Activated T-cell treated with anti-CD3 and anti-CD28 coated beads for 48 hours (primary cell): Measurements from ENCODE around the gene FAM118B.
"Not testable (repeated sequence)": the region's sequence is repeated elsewhere in the genome, so short reads cannot be mapped to it uniquely, and the experiment has no call there.

Experiments
- DNase-seq: peaks from one replicate; pipeline ENCODE4 v3.0.0-alpha.2; 2020; ENCODE audit warnings: low read depth

Gene FAM118B

GRCh38 chr11:126277322-126277721 lies 65.7 kb downstream of the FAM118B start:
- DNase-seq: no peak

- no peak for DNase-seq
These were observed 66.2 kb downstream of the FAM118B start for GRCh38 chr11:126277780-126278179.

GRCh38 chr11:126279191-126279590 lies 67.6 kb downstream of the FAM118B start:
- DNase-seq: no peak

- no peak for DNase-seq
These were observed 69.0 kb downstream of the FAM118B start for GRCh38 chr11:126280595-126280994.

- DNase-seq: no peak
These were observed 69.7 kb downstream of the FAM118B start for GRCh38 chr11:126281245-126281644.

- DNase-seq: no peak
These were observed 70.1 kb downstream of the FAM118B start for GRCh38 chr11:126281666-126282175.

- DNase-seq: peak; percentile 18
These were observed 70.8 kb downstream of the FAM118B start for GRCh38 chr11:126282361-126282735.

- peak; percentile 52 for DNase-seq
These were observed 71.4 kb downstream of the FAM118B start, which contains the start of gene TIRAP for GRCh38 chr11:126282736-126283591. Gene TIRAP (plus strand): TSS chr11:126283093. CDS start chr11:126290895, 7,802 bp downstream.

GRCh38 chr11:126284829-126285228 lies 73.2 kb downstream of the FAM118B start:
- DNase-seq: peak; percentile 80

GRCh38 chr11:126288237-126288636 lies 76.7 kb downstream of the FAM118B start:
- no peak for DNase-seq

GRCh38 chr11:126290887-126291286 lies 79.3 kb downstream of the FAM118B start:
- DNase-seq: no peak

GRCh38 chr11:126293726-126294125 lies 82.1 kb downstream of the FAM118B start:
- DNase-seq: no peak

GRCh38 chr11:126297004-126297403 lies 85.4 kb downstream of the FAM118B start:
- DNase-seq: no peak

- DNase-seq: peak; percentile 90
These were observed 92.3 kb downstream of the FAM118B start, which contains the start of gene DCPS for GRCh38 chr11:126303623-126304456. Gene DCPS (plus strand): TSS chr11:126304060. CDS start chr11:126304081, 21 bp downstream.

- DNase-seq: no peak
These were observed 93.0 kb downstream of the FAM118B start for GRCh38 chr11:126304457-126305075.

GRCh38 chr11:126305699-126306098 lies 94.1 kb downstream of the FAM118B start:
- DNase-seq: no peak

GRCh38 chr11:126307706-126308105 lies 96.1 kb downstream of the FAM118B start:
- DNase-seq: no peak

- DNase-seq: no peak
These were observed 96.7 kb downstream of the FAM118B start for GRCh38 chr11:126308271-126308671.

GRCh38 chr11:126308771-126309170 lies 97.2 kb downstream of the FAM118B start:
- not testable (repeated sequence) for DNase-seq

GRCh38 chr11:126310200-126310991 lies 98.8 kb downstream of the FAM118B start:
- peak; percentile 48 for DNase-seq

GRCh38 chr11:126310992-126311310 lies 99.4 kb downstream of the FAM118B start:
- DNase-seq: no peak
